Natural killer cell (primary cell): Measurements from ENCODE around the gene GNAZ. TPM values are rescaled to one million over a fixed set of nuclear protein-coding genes. Genes with fewer than 3 reads are reported as not detected.

ENCODE experiments used
- ATAC-seq, 3 donors: fragments of 150-1000 bp in 2 of 3; fragments of 200-7000 bp in 1 of 3; cut with Tn5 transposase; 1 replicate in 1 of 3; 2 replicates in 2 of 3; pipeline ENCODE4 v1.10.0; 2021; ENCODE audit warnings: mild to moderate bottlenecking in 2 of 3, moderate library complexity in 2 of 3
- DNase-seq, 2 donors: peaks; one replicate each; pipeline versions ENCODE4 v3.0.0 to v3.0.0-alpha.2; 2013 to 2021; ENCODE audit warnings: mixed read lengths in 1 of 2
- H3K27ac ChIP-seq: one replicate; pipeline ENCODE4 v1.5.1; 2013; ENCODE audit warnings: mild to moderate bottlenecking, low read length
- H3K27me3 ChIP-seq: one replicate; pipeline ENCODE4 v1.6.1; 2013; ENCODE audit warnings: low read length; ENCODE audit not compliant: control insufficient read depth, insufficient read depth
- H3K36me3 ChIP-seq: one replicate; pipeline ENCODE4 v1.6.1; 2013; ENCODE audit warnings: low read length; ENCODE audit not compliant: control insufficient read depth, insufficient read depth
- H3K4me1 ChIP-seq: one replicate; pipeline ENCODE4 v1.6.1; 2013; ENCODE audit warnings: low read length; ENCODE audit not compliant: control insufficient read depth, insufficient read depth
- H3K4me3 ChIP-seq: one replicate; pipeline ENCODE4 v1.5.1; 2013; ENCODE audit warnings: low read length
- H3K9me3 ChIP-seq: one replicate; pipeline ENCODE4 v1.6.1; 2013; ENCODE audit warnings: low read length; ENCODE audit not compliant: control insufficient read depth, insufficient read depth
- H3K27ac Mint-ChIP-seq, 2 donors: one replicate each; pipeline ENCODE4 v1.8.0; 2022; ENCODE audit warnings: mild to moderate bottlenecking in 2 of 2, mixed read lengths in 2 of 2, moderate library complexity in 1 of 2
- H3K27me3 Mint-ChIP-seq, 2 donors: one replicate each; pipeline ENCODE4 v1.8.0; 2022; ENCODE audit warnings: low read depth in 2 of 2, mixed read lengths in 2 of 2
- H3K36me3 Mint-ChIP-seq: one replicate; pipeline ENCODE4 v1.8.0; 2022; ENCODE audit warnings: mixed read lengths
- H3K4me1 Mint-ChIP-seq, 2 donors: one replicate each; pipeline ENCODE4 v1.8.0; 2022; ENCODE audit warnings: mixed read lengths in 2 of 2
- H3K4me3 Mint-ChIP-seq: one replicate; pipeline ENCODE4 v1.8.0; 2022; ENCODE audit warnings: mild to moderate bottlenecking, moderate library complexity, mixed read lengths
- H3K9me3 Mint-ChIP-seq, 2 donors: one replicate each; pipeline ENCODE4 v1.8.0; 2022; ENCODE audit warnings: mixed read lengths in 2 of 2
- CTCF ChIP-seq: fragments of 200-600 bp; IDR thresholded peaks from one replicate; pipeline ENCODE4 v1.8.0; 2022; ENCODE audit warnings: antibody characterized with exemption
- WGBS: methylation state at CpG from one replicate; pipeline ENCODE4 v1.1.7; 2013; ENCODE audit warnings: missing lambda C conversion rate; ENCODE audit not compliant: insufficient coverage; 5-methylcytosine and 5-hydroxymethylcytosine counted together
- intact Hi-C: fragments of 100-400 bp; cut with micrococcal nuclease; formaldehyde crosslinking; loops from one replicate; pipeline ENCODE4 v1.14.2; 2022
- total RNA-seq, 4 donors: library from RNA; stranded (reverse); fragments of 120-200 nt in 1 of 4; gene quantifications; one replicate each; pipeline versions ENCODE4 v1.2.3 to v1.2.4, GENCODE V29; 2013 to 2022

Gene GNAZ
- total RNA-seq, 3 donors from 2014 or later (not counting 1 experiment from before 2014, with no cell fraction given), result 4.5 to 7.5 (median 5.6) TPM

GRCh38 chr22:23110190-23110921 is 40.0 kb downstream of the GNAZ start:
- no peaks in the 10 kb centered on the region for H3K36me3 Mint-ChIP-seq
- DNase-seq (no peak), ATAC-seq (no peak)
- TF ChIP-seq CTCF, result no peak
- Histone ChIP-seq H3K36me3 (no peaks in the 10 kb centered on the region), H3K9me3 (no peaks in the 10 kb centered on the region), H3K27me3 (no peaks in the 10 kb centered on the region), H3K4me1 (no peaks in the 10 kb centered on the region), H3K4me3 (no peak overlapping the region), H3K27ac (no peak overlapping the region)
- no peaks in the 10 kb centered on the region for H3K27me3 Mint-ChIP-seq
- 67% methylated on average over 10 of the region's 10 CpGs for WGBS
- H3K27ac Mint-ChIP-seq, result no peak overlapping the region
- H3K9me3 Mint-ChIP-seq, result no peaks in the 10 kb centered on the region
- H3K4me1 Mint-ChIP-seq, result no peaks in the 10 kb centered on the region
- no peak overlapping the region for H3K4me3 Mint-ChIP-seq
- intact Hi-C loops, result no loop called here

- DNase-seq, result no peak
- H3K27ac Mint-ChIP-seq, result no peak overlapping the region
- H3K4me3 Mint-ChIP-seq, result no peak overlapping the region
- Histone ChIP-seq H3K27ac (no peak overlapping the region), H3K4me3 (no peak overlapping the region), H3K9me3 (no peaks in the 10 kb centered on the region), H3K4me1 (no peaks in the 10 kb centered on the region), H3K36me3 (no peaks in the 10 kb centered on the region), H3K27me3 (no peaks in the 10 kb centered on the region)
- H3K4me1 Mint-ChIP-seq, result no peaks in the 10 kb centered on the region
- TF ChIP-seq CTCF, result no peak
- ATAC-seq, result no peak
- no peaks in the 10 kb centered on the region for H3K27me3 Mint-ChIP-seq
- no peaks in the 10 kb centered on the region for H3K36me3 Mint-ChIP-seq
- H3K9me3 Mint-ChIP-seq, result no peaks in the 10 kb centered on the region
- 91% methylated on average over 15 of the region's 15 CpGs for WGBS
- intact Hi-C loops, result no loop called here
Observed at GRCh38 chr22:23110922-23111527, 40.7 kb downstream of the GNAZ start.

- H3K4me3 ChIP-seq, result no peak overlapping the region
- H3K9me3 ChIP-seq, result no peaks in the 10 kb centered on the region
- ATAC-seq (no peak), DNase-seq (no peak)
- H3K4me1 Mint-ChIP-seq, result no peaks in the 10 kb centered on the region
- no peak overlapping the region for H3K27ac Mint-ChIP-seq
- no peaks in the 10 kb centered on the region for H3K36me3 ChIP-seq
- no peaks in the 10 kb centered on the region for H3K4me1 ChIP-seq
- TF ChIP-seq CTCF, result no peak
- H3K36me3 Mint-ChIP-seq, result no peaks in the 10 kb centered on the region
- H3K27me3 Mint-ChIP-seq, result no peaks in the 10 kb centered on the region
- H3K27ac ChIP-seq, result no peak overlapping the region
- no peaks in the 10 kb centered on the region for H3K9me3 Mint-ChIP-seq
- H3K4me3 Mint-ChIP-seq, result no peak overlapping the region
- intact Hi-C loops, result no loop called here
- H3K27me3 ChIP-seq, result no peaks in the 10 kb centered on the region
- WGBS, result 89% methylated on average over 9 of the region's 9 CpGs
Observed at GRCh38 chr22:23112472-23113012, 42.2 kb downstream of the GNAZ start.
